Measurements from ENCODE around the gene LST1.

The LST1 gene

GRCh38 chr6:31567531-31568370 lies 18.3 kb upstream of the LST1 start:
- DNase-seq (ENCODE audit: extremely low read depth, insufficient read length) = no peak
- no peaks in the 10 kb centered on the region for H3K36me3 ChIP-seq (ENCODE audit: control insufficient read depth, insufficient read depth, low read length)
- H3K4me3 ChIP-seq (replicated peaks; ENCODE audit: low read depth, low read length) = peak overlapping the region; percentile 9; the same call in 1 of the 2 replicates
- TF ChIP-seq CTCF (IDR thresholded peaks at IDR 0.05; ENCODE audit: insufficient read depth, low read length, poor library complexity, severe bottlenecking) = no peak
- H3K27me3 ChIP-seq (replicated peaks; ENCODE audit: control insufficient read depth, insufficient read depth, low read length) = no peaks in the 10 kb centered on the region

DNA sequence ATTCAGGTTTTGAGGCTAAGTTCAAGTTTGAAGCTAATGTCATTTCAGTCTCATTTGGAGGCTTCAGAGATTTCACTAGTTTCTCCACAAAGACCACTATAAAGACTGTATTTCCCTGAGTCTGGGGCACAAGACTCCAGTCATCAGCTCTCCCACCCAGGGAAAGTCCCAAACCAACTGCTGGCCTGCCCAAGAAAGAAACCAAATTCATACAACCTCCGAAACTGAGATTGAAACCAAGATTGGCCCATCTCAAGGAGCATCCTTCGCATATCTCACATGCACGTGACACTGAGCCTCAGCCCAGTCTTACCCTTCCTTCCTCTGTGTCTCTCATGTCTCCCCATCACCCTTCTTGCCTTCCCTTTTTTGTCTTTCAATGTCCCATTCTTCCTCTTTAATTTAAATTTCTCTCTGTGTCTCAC lies 17.5 kb upstream of the LST1 start:
- peak overlapping the region; percentile 17; the same call in 1 of the 2 replicates for H3K4me3 ChIP-seq (replicated peaks; ENCODE audit: low read depth, low read length)
- no peak for TF ChIP-seq CTCF (IDR thresholded peaks at IDR 0.05; ENCODE audit: insufficient read depth, low read length, poor library complexity, severe bottlenecking)
- DNase-seq (ENCODE audit: extremely low read depth, insufficient read length) = no peak
- no peaks in the 10 kb centered on the region for H3K27me3 ChIP-seq (replicated peaks; ENCODE audit: control insufficient read depth, insufficient read depth, low read length)
- H3K36me3 ChIP-seq (ENCODE audit: control insufficient read depth, insufficient read depth, low read length) = no peaks in the 10 kb centered on the region

DNA sequence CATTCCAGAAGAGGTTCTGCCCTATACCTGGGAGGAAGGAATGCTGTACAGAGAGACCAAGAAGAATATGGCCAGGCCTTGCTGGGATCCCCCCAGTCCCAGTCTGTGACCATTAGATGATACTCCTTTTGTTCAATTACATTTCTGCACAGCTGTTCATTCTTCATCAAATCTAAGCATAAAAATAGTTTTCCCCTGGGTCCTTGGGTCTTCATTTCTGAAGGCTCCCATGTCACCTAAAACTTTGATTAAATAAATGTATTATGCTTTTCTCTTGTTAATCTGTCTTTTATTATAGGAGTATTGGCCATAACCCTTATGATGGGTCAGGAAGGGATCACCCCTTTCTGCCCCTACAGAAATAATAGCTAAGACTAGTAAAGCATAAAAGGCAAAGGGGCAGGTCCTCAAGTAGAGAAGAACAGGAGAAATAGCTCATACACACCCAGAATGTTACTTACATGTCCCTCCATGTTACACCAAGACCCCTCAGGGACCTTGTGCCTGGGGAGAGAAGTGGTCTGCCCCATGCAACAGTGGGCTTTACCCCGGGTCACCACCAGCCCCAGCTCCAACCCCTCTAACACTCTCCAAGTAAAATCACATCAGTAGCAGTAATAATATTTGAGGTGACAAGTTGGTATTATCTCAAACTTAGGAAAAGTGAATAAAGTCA lies 16.1 kb upstream of the LST1 start:
- Histone ChIP-seq H3K4me3 (replicated peaks; ENCODE audit: low read depth, low read length) (no peak overlapping the region), H3K27me3 (replicated peaks; ENCODE audit: control insufficient read depth, insufficient read depth, low read length) (no peaks in the 10 kb centered on the region), H3K36me3 (ENCODE audit: control insufficient read depth, insufficient read depth, low read length) (no peaks in the 10 kb centered on the region)
- DNase-seq (ENCODE audit: extremely low read depth, insufficient read length) = no peak
- no peak for TF ChIP-seq CTCF (IDR thresholded peaks at IDR 0.05; ENCODE audit: insufficient read depth, low read length, poor library complexity, severe bottlenecking)

DNA sequence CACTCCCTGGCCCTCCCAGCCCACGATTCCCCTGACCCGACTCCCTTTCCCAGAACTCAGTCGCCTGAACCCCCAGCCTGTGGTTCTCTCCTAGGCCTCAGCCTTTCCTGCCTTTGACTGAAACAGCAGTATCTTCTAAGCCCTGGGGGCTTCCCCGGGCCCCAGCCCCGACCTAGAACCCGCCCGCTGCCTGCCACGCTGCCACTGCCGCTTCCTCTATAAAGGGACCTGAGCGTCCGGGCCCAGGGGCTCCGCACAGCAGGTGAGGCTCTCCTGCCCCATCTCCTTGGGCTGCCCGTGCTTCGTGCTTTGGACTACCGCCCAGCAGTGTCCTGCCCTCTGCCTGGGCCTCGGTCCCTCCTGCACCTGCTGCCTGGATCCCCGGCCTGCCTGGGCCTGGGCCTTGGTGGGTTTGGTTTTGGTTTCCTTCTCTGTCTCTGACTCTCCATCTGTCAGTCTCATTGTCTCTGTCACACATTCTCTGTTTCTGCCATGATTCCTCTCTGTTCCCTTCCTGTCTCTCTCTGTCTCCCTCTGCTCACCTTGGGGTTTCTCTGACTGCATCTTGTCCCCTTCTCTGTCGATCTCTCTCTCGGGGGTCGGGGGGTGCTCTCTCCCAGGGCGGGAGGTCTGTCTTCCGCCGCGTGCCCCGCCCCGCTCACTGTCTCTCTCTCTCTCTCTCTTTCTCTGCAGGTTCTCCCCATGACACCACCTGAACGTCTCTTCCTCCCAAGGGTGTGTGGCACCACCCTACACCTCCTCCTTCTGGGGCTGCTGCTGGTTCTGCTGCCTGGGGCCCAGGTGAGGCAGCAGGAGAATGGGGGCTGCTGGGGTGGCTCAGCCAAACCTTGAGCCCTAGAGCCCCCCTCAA lies 13.8 kb upstream of the LST1 start, which contains the start of gene LTA:
LTA (plus strand) TSS at position 249 of the 871 bp plus-strand sequence; CDS start at position 703, 454 bp downstream.
- peak; percentile 80 for DNase-seq (ENCODE audit: extremely low read depth, insufficient read length)
- no peaks in the 10 kb centered on the region for H3K27me3 ChIP-seq (replicated peaks; ENCODE audit: control insufficient read depth, insufficient read depth, low read length)
- peak within 1 kb of the TSS; percentile 71 for H3K4me3 ChIP-seq (replicated peaks; ENCODE audit: low read depth, low read length)
- H3K36me3 ChIP-seq (ENCODE audit: control insufficient read depth, insufficient read depth, low read length) = peaks cover 4% of the 10 kb centered on the region
- no peak for TF ChIP-seq CTCF (IDR thresholded peaks at IDR 0.05; ENCODE audit: insufficient read depth, low read length, poor library complexity, severe bottlenecking)

GRCh38 chr6:31573239-31574105 lies 12.6 kb upstream of the LST1 start:
- DNase-seq (ENCODE audit: extremely low read depth, insufficient read length) = no peak
- TF ChIP-seq CTCF (IDR thresholded peaks at IDR 0.05; ENCODE audit: insufficient read depth, low read length, poor library complexity, severe bottlenecking) = no peak
- Histone ChIP-seq H3K36me3 (ENCODE audit: control insufficient read depth, insufficient read depth, low read length) (peaks cover 9% of the 10 kb centered on the region), H3K4me3 (replicated peaks; ENCODE audit: low read depth, low read length) (peak overlapping the region; percentile 71), H3K27me3 (replicated peaks; ENCODE audit: control insufficient read depth, insufficient read depth, low read length) (no peaks in the 10 kb centered on the region)

Measured in GM06990 (cell line).